Smooth muscle cell (in vitro differentiated cells): ENCODE data around the gene SLC16A14. TPM values are rescaled to one million over a fixed set of nuclear protein-coding genes. Genes with fewer than 3 reads are reported as not detected.

Experiments
- DNase-seq: peaks from one replicate; lab custom pipeline; 2025; ENCODE audit not compliant: unreplicated experiment; lab: John Stamatoyannopoulos, UW
- H2AFZ ChIP-seq: fragments of 200-600 bp; sonication (generic); 2 replicates; pipeline ENCODE4 v1.6.0; 2016; ENCODE audit warnings: antibody characterized with exemption, low read depth, mild to moderate bottlenecking
- H3F3A ChIP-seq: fragments of 200-600 bp; sonication (generic); 2 replicates; pipeline ENCODE4 v1.6.0; 2017; ENCODE audit warnings: antibody characterized with exemption, low read depth
- H3K27ac ChIP-seq: fragments of 200-600 bp; sonication (generic); 2 replicates; pipeline ENCODE4 v1.5.1; 2016; ENCODE audit warnings: low read depth, mild to moderate bottlenecking
- H3K27me3 ChIP-seq: fragments of 200-600 bp; sonication (generic); 2 replicates; pipeline ENCODE4 v1.6.1; 2016; ENCODE audit warnings: low read depth, mild to moderate bottlenecking
- H3K36me3 ChIP-seq: fragments of 200-600 bp; sonication (generic); 2 replicates; pipeline ENCODE4 v1.5.1; 2016; ENCODE audit warnings: low read depth
- H3K4me1 ChIP-seq: fragments of 200-600 bp; sonication (generic); 2 replicates; pipeline ENCODE4 v1.5.1; 2016; ENCODE audit warnings: low read depth
- H3K4me2 ChIP-seq: fragments of 200-600 bp; sonication (generic); 2 replicates; pipeline ENCODE4 v1.6.0; 2016; ENCODE audit warnings: mild to moderate bottlenecking
- H3K4me3 ChIP-seq: fragments of 200-600 bp; sonication (generic); 2 replicates; pipeline ENCODE4 v1.5.1; 2016; ENCODE audit warnings: mild to moderate bottlenecking
- H3K79me2 ChIP-seq: fragments of 200-600 bp; sonication (generic); 2 replicates; pipeline ENCODE4 v1.6.0; 2016; ENCODE audit warnings: low read depth, mild to moderate bottlenecking
- H3K9ac ChIP-seq: fragments of 200-600 bp; sonication (generic); 2 replicates; pipeline ENCODE4 v1.6.0; 2016; ENCODE audit warnings: low read depth
- H3K9me3 ChIP-seq: fragments of 200-600 bp; sonication (generic); replicated peaks from 2 replicates; pipeline ENCODE4 v1.5.1; 2016; ENCODE audit warnings: low read depth
- H4K20me1 ChIP-seq: fragments of 200-600 bp; sonication (generic); 2 replicates; pipeline ENCODE4 v1.6.0; 2016; ENCODE audit warnings: low read depth
- CTCF ChIP-seq: fragments of 200-600 bp; sonication (generic); IDR thresholded peaks from 2 replicates; pipeline ENCODE4 v1.5.1; 2017; ENCODE audit warnings: borderline replicate concordance, mild to moderate bottlenecking, antibody characterized with exemption; ENCODE audit not compliant: insufficient read depth, poor library complexity, severe bottlenecking
- WGBS: methylation state at CpG from one replicate; pipeline ENCODE4 v1.1.7; 2016; ENCODE audit warnings: low lambda C conversion rate; 5-methylcytosine and 5-hydroxymethylcytosine counted together
- polyA plus RNA-seq: library from polyadenylated mRNA; unstranded; fragments of >200 nt; fragmentation: Nextera tagmentation; extraction: Ambion mirVana; gene quantifications from 2 replicates; pipeline ENCODE4 v1.2.1, GENCODE V29; 2016
- total RNA-seq: library from RNA; depleted of rRNA; stranded (reverse); fragments of >200 nt; gene quantifications from 2 replicates; pipeline ENCODE4 v1.2.3, GENCODE V29; 2014

SLC16A14 gene
- total and polyA plus RNA-seq, 2 experiments from 2014 or later, result 0.15 to 1.3 TPM

DNA sequence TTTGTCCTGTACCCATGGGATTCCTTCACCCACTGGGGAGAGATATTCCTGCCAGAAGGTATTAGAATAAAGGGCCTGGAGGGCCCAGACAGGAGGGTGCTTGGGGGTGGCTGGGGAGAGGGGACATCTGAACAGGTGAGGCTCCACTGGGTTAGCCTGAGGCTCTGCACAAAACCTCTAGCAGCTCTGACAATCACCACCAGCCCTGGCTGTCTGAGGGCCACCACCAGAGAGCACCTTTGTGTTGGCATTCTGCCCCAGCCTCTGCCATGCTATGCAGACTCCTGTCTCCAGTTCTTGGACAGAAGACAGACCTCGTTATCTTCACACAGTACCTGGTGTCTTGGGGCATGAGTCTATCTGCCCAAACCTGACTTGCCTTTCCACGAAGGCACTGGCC is 25.3 kb downstream of the SLC16A14 start:
- Histone ChIP-seq H3K27me3 (no peaks in the 10 kb centered on the region), H3K9ac (no peak overlapping the region), H3K9me3 (no peaks in the 10 kb centered on the region), H3K4me3 (no peak overlapping the region), H4K20me1 (no peaks in the 10 kb centered on the region), H3K79me2 (no peaks in the 10 kb centered on the region), H3K36me3 (no peaks in the 10 kb centered on the region), H3K27ac (no peak overlapping the region), H3K4me1 (no peaks in the 10 kb centered on the region), H2AFZ (no peak overlapping the region), H3K4me2 (no peak overlapping the region), H3F3A (no peaks in the 10 kb centered on the region)
- WGBS, result 89% methylated on average over 2 of the region's 2 CpGs
- TF ChIP-seq CTCF, result no peak
- DNase-seq, result no peak

GRCh38 chr2:230043025-230043424 is 25.7 kb downstream of the SLC16A14 start:
- no peaks in the 10 kb centered on the region for H3K4me1 ChIP-seq
- no peak for TF ChIP-seq CTCF
- no peaks in the 10 kb centered on the region for H4K20me1 ChIP-seq
- H2AFZ ChIP-seq, result no peak overlapping the region
- WGBS, result 95% methylated on average over 5 of the region's 5 CpGs
- H3K27ac ChIP-seq, result no peak overlapping the region
- no peak overlapping the region for H3K4me2 ChIP-seq
- H3K36me3 ChIP-seq, result no peaks in the 10 kb centered on the region
- H3K79me2 ChIP-seq, result no peaks in the 10 kb centered on the region
- no peak overlapping the region for H3K4me3 ChIP-seq
- DNase-seq, result no peak
- H3K9ac ChIP-seq, result no peak overlapping the region
- no peaks in the 10 kb centered on the region for H3K27me3 ChIP-seq
- no peaks in the 10 kb centered on the region for H3F3A ChIP-seq
- H3K9me3 ChIP-seq, result no peaks in the 10 kb centered on the region

DNA sequence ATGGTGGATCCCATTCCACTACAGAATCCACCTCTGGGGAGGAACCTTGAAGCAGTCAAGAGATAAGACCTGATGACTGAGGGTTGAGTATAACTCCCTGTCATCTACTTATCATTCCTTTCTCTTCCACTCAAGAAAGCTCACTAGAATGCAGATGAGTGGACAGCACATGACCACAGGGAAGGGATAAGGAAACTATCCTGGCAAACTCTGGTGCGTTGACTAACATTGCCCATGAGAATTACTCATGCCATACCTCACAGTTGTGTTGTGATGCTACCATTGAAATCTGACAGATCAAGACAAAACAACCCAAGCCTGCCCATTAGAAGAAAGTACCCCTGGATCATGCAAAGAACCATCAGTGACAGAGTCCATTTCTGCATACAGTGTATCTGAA is 26.5 kb downstream of the SLC16A14 start:
- DNase-seq, result no peak
- WGBS, result 97% methylated on average over 1 of the region's 1 CpG
- Histone ChIP-seq H4K20me1 (no peaks in the 10 kb centered on the region), H3F3A (no peaks in the 10 kb centered on the region), H3K36me3 (no peaks in the 10 kb centered on the region), H2AFZ (no peak overlapping the region), H3K79me2 (no peaks in the 10 kb centered on the region), H3K4me3 (no peak overlapping the region), H3K9ac (no peak overlapping the region), H3K4me2 (no peak overlapping the region), H3K9me3 (no peaks in the 10 kb centered on the region), H3K27ac (no peak overlapping the region), H3K27me3 (no peaks in the 10 kb centered on the region), H3K4me1 (no peaks in the 10 kb centered on the region)
- TF ChIP-seq CTCF, result no peak

DNA sequence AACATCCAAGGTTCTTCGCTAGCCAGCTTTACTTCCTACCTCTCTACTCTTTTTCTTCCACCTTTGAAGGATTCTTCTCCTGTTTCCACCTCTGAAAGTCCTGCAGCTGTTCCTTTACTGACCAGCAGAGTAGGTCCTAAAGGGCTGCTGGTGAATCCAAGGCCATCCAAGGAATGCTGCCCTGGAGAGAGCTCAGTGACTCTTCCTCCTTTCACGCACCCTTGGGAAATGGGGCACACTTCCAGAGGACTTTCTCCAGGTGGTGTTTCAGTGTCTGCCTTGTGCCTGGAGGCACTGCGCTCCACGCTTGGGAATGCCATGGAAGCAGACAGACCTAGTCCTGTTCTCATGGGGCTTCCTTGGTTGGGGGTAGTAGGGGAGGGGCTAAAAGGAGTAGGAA is 45.4 kb downstream of the SLC16A14 start:
- H3K4me2 ChIP-seq, result no peak overlapping the region

More for the DNA sequence above, 45.4 kb downstream of the SLC16A14 start:
- no peaks in the 10 kb centered on the region for H3K27me3 ChIP-seq
- no peak for DNase-seq
- H3K27ac ChIP-seq, result no peak overlapping the region
- no peaks in the 10 kb centered on the region for H4K20me1 ChIP-seq
- no peak overlapping the region for H3K9ac ChIP-seq
- no peaks in the 10 kb centered on the region for H3K36me3 ChIP-seq
- no peaks in the 10 kb centered on the region for H3K79me2 ChIP-seq
- no peak overlapping the region for H2AFZ ChIP-seq
- 92% methylated on average over 4 of the region's 4 CpGs for WGBS
- no peaks in the 10 kb centered on the region for H3F3A ChIP-seq
- no peaks in the 10 kb centered on the region for H3K9me3 ChIP-seq
- TF ChIP-seq CTCF, result no peak
- no peak overlapping the region for H3K4me3 ChIP-seq
- no peaks in the 10 kb centered on the region for H3K4me1 ChIP-seq
